ENCODE data around the gene SRP9.
"Not testable (repeated sequence)": the region's sequence is repeated elsewhere in the genome, so short reads cannot be mapped to it uniquely, and the experiment has no call there.

The SRP9 gene

GRCh38 chr1:225778337-225778669 is 677 bp downstream of the SRP9 start:
- no peak for DNase-seq

GRCh38 chr1:225779165-225779564 is 1.5 kb downstream of the SRP9 start:
- DNase-seq, result not testable (repeated sequence)

GRCh38 chr1:225780134-225780533 is 2.5 kb downstream of the SRP9 start:
- no peak for DNase-seq

GRCh38 chr1:225780630-225781029 is 3.0 kb downstream of the SRP9 start:
- DNase-seq, result no peak

GRCh38 chr1:225789142-225789541 is 11.5 kb downstream of the SRP9 start:
- not testable (repeated sequence) for DNase-seq

- DNase-seq, result no peak
Measured at GRCh38 chr1:225794954-225795353, 17.3 kb downstream of the SRP9 start.

- DNase-seq, result not testable (repeated sequence)
Measured at GRCh38 chr1:225796097-225796496, 18.5 kb downstream of the SRP9 start.

GRCh38 chr1:225801146-225801545 is 23.5 kb downstream of the SRP9 start:
- not testable (repeated sequence) for DNase-seq

GRCh38 chr1:225806249-225806648 is 28.6 kb downstream of the SRP9 start:
- no peak for DNase-seq

- not testable (repeated sequence) for DNase-seq
Measured at GRCh38 chr1:225806736-225807135, 29.1 kb downstream of the SRP9 start.

- DNase-seq, result no peak
Measured at GRCh38 chr1:225808136-225808535, 30.5 kb downstream of the SRP9 start.

- peak; percentile 85 for DNase-seq
Measured at GRCh38 chr1:225809842-225810578, 32.4 kb downstream of the SRP9 start, which contains the start of gene EPHX1. Gene EPHX1 (plus strand): TSS chr1:225810124. CDS start chr1:225828730, 18,606 bp downstream.

GRCh38 chr1:225810579-225811538 is 33.2 kb downstream of the SRP9 start:
- not testable (repeated sequence) for DNase-seq

- no peak for DNase-seq
Measured at GRCh38 chr1:225811622-225812487, 34.2 kb downstream of the SRP9 start.

GRCh38 chr1:225812488-225813213 is 35.0 kb downstream of the SRP9 start:
- DNase-seq, result no peak

GRCh38 chr1:225813214-225813964 is 35.8 kb downstream of the SRP9 start:
- DNase-seq, result peak; percentile 92

- DNase-seq, result no peak
Measured at GRCh38 chr1:225814381-225814780, 36.8 kb downstream of the SRP9 start.

GRCh38 chr1:225815090-225815489 is 37.5 kb downstream of the SRP9 start:
- DNase-seq, result not testable (repeated sequence)

- DNase-seq, result no peak
Measured at GRCh38 chr1:225815526-225816178, 38.0 kb downstream of the SRP9 start.

- DNase-seq, result no peak
Measured at GRCh38 chr1:225816643-225817538, 39.3 kb downstream of the SRP9 start.
